GM23338 (cell line): ENCODE data around the gene S100A16. TPM values are rescaled to one million over a fixed set of nuclear protein-coding genes. Genes with fewer than 3 reads are reported as not detected.

Experiments used
- ATAC-seq: fragments of 200-7000 bp; cut with Tn5 transposase; 3 replicates; pipeline ENCODE4 v1.9.1; 2020
- DNase-seq: peaks from one replicate; pipeline ENCODE4 v3.0.0-alpha.2; 2015; ENCODE audit warnings: low spot score
- H2AFZ ChIP-seq: fragments of 200-600 bp; sonication (generic); 2 replicates; pipeline ENCODE4 v1.8.0; 2016; ENCODE audit warnings: antibody characterized with exemption, mild to moderate bottlenecking, moderate library complexity
- H3F3A ChIP-seq: fragments of 200-600 bp; sonication (generic); replicated peaks from 2 replicates; pipeline ENCODE4 v1.8.0; 2017; ENCODE audit warnings: antibody characterized with exemption, mixed run types, low read depth
- H3K27ac ChIP-seq: fragments of 200-600 bp; sonication (generic); 2 replicates; pipeline ENCODE4 v1.6.1; 2016; ENCODE audit warnings: low read depth
- H3K27me3 ChIP-seq: fragments of 200-600 bp; sonication (generic); 2 replicates; pipeline ENCODE4 v1.8.0; 2016; ENCODE audit warnings: mild to moderate bottlenecking, mixed run types, moderate library complexity; ENCODE audit not compliant: insufficient read depth
- H3K36me3 ChIP-seq: fragments of 200-600 bp; sonication (generic); 2 replicates; pipeline ENCODE4 v1.8.0; 2016; ENCODE audit warnings: mild to moderate bottlenecking; ENCODE audit not compliant: insufficient read depth
- H3K4me1 ChIP-seq: fragments of 200-600 bp; sonication (generic); 2 replicates; pipeline ENCODE4 v1.8.0; 2016; ENCODE audit warnings: mild to moderate bottlenecking, moderate library complexity; ENCODE audit not compliant: insufficient read depth
- H3K4me2 ChIP-seq: fragments of 200-600 bp; sonication (generic); 2 replicates; pipeline ENCODE4 v1.7.1; 2017; ENCODE audit warnings: mixed run types
- H3K4me3 ChIP-seq: fragments of 200-600 bp; sonication (generic); 2 replicates; pipeline ENCODE4 v1.6.1; 2016; ENCODE audit warnings: mixed run types
- H3K79me2 ChIP-seq: fragments of 200-600 bp; sonication (generic); replicated peaks from 2 replicates; pipeline ENCODE4 v1.8.0; 2017; ENCODE audit warnings: mild to moderate bottlenecking; ENCODE audit not compliant: insufficient read depth
- H3K9me2 ChIP-seq: fragments of 200-600 bp; sonication (generic); 2 replicates; pipeline ENCODE4 v1.8.0; 2017; ENCODE audit not compliant: insufficient read depth
- H4K20me1 ChIP-seq: fragments of 200-600 bp; sonication (generic); replicated peaks from 2 replicates; pipeline ENCODE4 v1.8.0; 2017; ENCODE audit warnings: mild to moderate bottlenecking; ENCODE audit not compliant: insufficient read depth
- H3K27ac Mint-ChIP-seq: 2 replicates; pipeline ENCODE4 v1.8.0; 2020; ENCODE audit warnings: inconsistent platforms, mild to moderate bottlenecking, moderate library complexity, mixed read lengths
- H3K27me3 Mint-ChIP-seq: 3 replicates; pipeline ENCODE4 v1.8.0; 2022; ENCODE audit warnings: low read depth, mild to moderate bottlenecking, moderate library complexity, mixed read lengths, inconsistent platforms; ENCODE audit not compliant: insufficient read depth, poor library complexity
- H3K36me3 Mint-ChIP-seq: 3 replicates; pipeline ENCODE4 v1.8.0; 2021; ENCODE audit warnings: low read depth, mild to moderate bottlenecking, inconsistent platforms, moderate library complexity, mixed read lengths
- H3K4me1 Mint-ChIP-seq: 3 replicates; pipeline ENCODE4 v1.8.0; 2020; ENCODE audit warnings: mild to moderate bottlenecking, inconsistent platforms, mixed read lengths
- H3K4me3 Mint-ChIP-seq: 3 replicates; pipeline ENCODE4 v1.8.0; 2021; ENCODE audit warnings: moderate library complexity, mild to moderate bottlenecking, inconsistent platforms, mixed read lengths
- H3K9me3 Mint-ChIP-seq: 3 replicates; pipeline ENCODE4 v1.8.0; 2020; ENCODE audit warnings: moderate library complexity, mild to moderate bottlenecking, inconsistent platforms, mixed read lengths
- CREB1 ChIP-seq: fragments of 250-450 bp; sonication (Bioruptor Pico); IDR thresholded peaks from 2 replicates; pipeline ENCODE4 v1.5.0; 2020; ENCODE audit warnings: low read depth, mild to moderate bottlenecking, moderate library complexity
- CTCF ChIP-seq, 2 experiments: fragments of 200-600 bp in 1 of 2; sonication (generic) in 1 of 2; conservative IDR thresholded peaks; 2 replicates each; pipeline versions ENCODE4 v1.5.1 to v1.6.1; 2016 to 2017; ENCODE audit warnings: antibody characterized with exemption in 2 of 2, low read depth in 2 of 2, mild to moderate bottlenecking in 2 of 2, moderate library complexity in 1 of 2
- EZH2 ChIP-seq: fragments of 200-600 bp; sonication (generic); IDR thresholded peaks from one replicate; pipeline ENCODE4 v1.8.0; 2017; ENCODE audit warnings: antibody characterized with exemption, mild to moderate bottlenecking, low read depth; ENCODE audit not compliant: unreplicated experiment
- EZH2phosphoT487 ChIP-seq: fragments of 200-600 bp; sonication (generic); IDR thresholded peaks from one replicate; pipeline ENCODE4 v1.8.1; 2018; ENCODE audit warnings: antibody characterized with exemption; ENCODE audit not compliant: unreplicated experiment
- JUNB ChIP-seq: IDR thresholded peaks from one replicate; pipeline ENCODE4 v1.6.1; 2016; ENCODE audit warnings: antibody characterized with exemption; ENCODE audit not compliant: unreplicated experiment
- POLR2AphosphoS5 ChIP-seq: IDR thresholded peaks from 2 replicates; pipeline ENCODE4 v1.6.1; 2016; ENCODE audit warnings: antibody characterized with exemption, low read depth
- ZNF331 ChIP-seq: fragments of 250-450 bp; sonication (Bioruptor Pico); IDR thresholded peaks from 2 replicates; pipeline ENCODE4 v1.5.0; 2020; ENCODE audit warnings: low read depth, mild to moderate bottlenecking, moderate library complexity
- ZNF462 ChIP-seq: fragments of 250-450 bp; sonication (Bioruptor Pico); IDR thresholded peaks from 2 replicates; pipeline ENCODE4 v1.5.0; 2020; ENCODE audit warnings: mild to moderate bottlenecking, moderate library complexity
- polyA plus RNA-seq: library from polyadenylated mRNA; unstranded; fragments of >200 nt; fragmentation: Nextera tagmentation; extraction: Ambion mirVana; gene quantifications from 2 replicates; pipeline ENCODE4 v1.2.1, GENCODE V29; 2016
- total RNA-seq: library from RNA; depleted of rRNA; stranded (reverse); fragments of >200 nt; shearing (Covaris generic); gene quantifications from 2 replicates; pipeline ENCODE4 v1.2.3, GENCODE V29; 2014

Gene S100A16
- total and polyA plus RNA-seq, 2 experiments from 2014 or later = 13.0 to 20.4 TPM

- H3K4me3 ChIP-seq = no peak overlapping the region
- peaks cover 75% of the 10 kb centered on the region for H3K36me3 ChIP-seq
- TF ChIP-seq ZNF331 (CRISPR knock-in tag) (no peak), ZNF462 (CRISPR knock-in tag) (no peak), EZH2 (no peak), EZH2phosphoT487 (no peak), CREB1 (no peak), CTCF (conservative IDR thresholded peaks at IDR 0.05; ENCODE audit: low read depth in 2 of 2) (no peak), JUNB (no peak), POLR2AphosphoS5 (no peak)
- no peaks in the 10 kb centered on the region for H3K4me1 ChIP-seq
- no peak overlapping the region for H3K4me2 ChIP-seq
- peaks cover 55% of the 10 kb centered on the region for H3F3A ChIP-seq
- H3K27ac ChIP-seq = no peak overlapping the region
- H3K79me2 ChIP-seq = peaks cover 33% of the 10 kb centered on the region
- Mint-ChIP-seq H3K9me3 (no peaks in the 10 kb centered on the region), H3K4me3 (no peak overlapping the region), H3K36me3 (peaks cover 84% of the 10 kb centered on the region), H3K4me1 (peaks cover 6% of the 10 kb centered on the region), H3K27ac (no peak overlapping the region), H3K27me3 (peaks cover 7% of the 10 kb centered on the region)
- H3K9me2 ChIP-seq = no peaks in the 10 kb centered on the region
- DNase-seq (no peak), ATAC-seq (no peak)
- H4K20me1 ChIP-seq = peaks cover 52% of the 10 kb centered on the region
- H3K27me3 ChIP-seq = no peaks in the 10 kb centered on the region
- H2AFZ ChIP-seq = no peak overlapping the region
Measured at GRCh38 chr1:153643100-153643499, 30.2 kb upstream of the S100A16 start.
